GM12892 (cell line): ENCODE results near the gene CREB3L1.

Experiments used
- POLR2A ChIP-seq: IDR thresholded peaks from 2 replicates; pipeline ENCODE4 v1.6.1; 2011; ENCODE audit warnings: low read depth, low read length, control low read depth
- POLR2AphosphoS5 ChIP-seq: IDR thresholded peaks from 2 replicates; pipeline ENCODE4 v1.6.1; 2011; ENCODE audit warnings: low read depth, low read length, control low read depth

DNA sequence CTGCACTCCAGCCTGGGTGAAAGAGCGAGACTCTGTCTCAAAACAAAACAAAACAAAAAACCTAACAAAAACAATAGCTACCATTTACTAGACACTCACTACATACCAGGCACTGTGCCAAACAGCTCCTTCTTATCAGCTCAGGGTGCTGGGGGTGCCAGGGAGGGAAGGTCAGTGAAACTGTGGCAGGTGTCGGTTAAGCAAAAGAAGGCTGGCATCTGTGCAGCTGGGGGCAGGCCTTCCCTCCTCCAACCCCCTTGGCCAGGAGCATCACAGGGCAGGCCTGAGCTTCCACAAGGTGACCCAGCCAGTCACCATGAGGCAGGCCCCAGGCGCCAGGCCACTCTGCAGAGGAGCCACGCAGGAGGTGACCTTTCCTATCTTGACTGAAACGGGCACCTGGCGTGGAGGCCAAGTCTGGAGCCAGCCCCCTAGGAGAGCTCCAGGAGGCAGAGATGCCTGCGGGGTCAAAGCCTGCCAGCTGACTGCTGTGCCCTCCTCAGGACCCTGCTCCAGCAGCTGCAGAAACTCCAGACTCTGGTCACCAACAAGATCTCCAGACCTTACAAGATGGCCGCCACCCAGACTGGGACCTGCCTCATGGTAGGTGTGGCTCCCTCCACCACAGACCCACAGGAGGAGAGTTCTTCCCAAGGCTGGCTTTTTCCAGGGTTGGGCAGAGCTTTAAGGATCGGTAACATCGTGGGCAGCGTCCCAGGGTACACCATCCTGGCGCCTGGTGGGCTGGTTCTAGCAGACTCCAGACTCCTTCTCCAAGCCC, 38.5 kb downstream of the CREB3L1 start:
- TF ChIP-seq POLR2A (no peak), POLR2AphosphoS5 (no peak)
